Prostate gland (tissue), 2 donors: ENCODE measurements around the gene KLHL2.
"Not testable (repeated sequence)": the region's sequence is repeated elsewhere in the genome, so short reads cannot be mapped to it uniquely, and the experiment has no call there.

Experiments
- POLR2A ChIP-seq: fragments of 450-650 bp; IDR thresholded peaks from one replicate; pipeline ENCODE4 v1.6.1; 2016; ENCODE audit warnings: antibody characterized with exemption, mild to moderate bottlenecking
- TF ChIP-seq, protein P1 (sequence below), 4 experiments: fragments of 200-600 bp in 2 of 4; fragments of 450-650 bp in 2 of 4; sonication (generic) in 2 of 4; IDR thresholded peaks; 1 replicate in 3 of 4; 2 replicates in 1 of 4; pipeline ENCODE4 v1.5.1; 2016 to 2019; ENCODE audit warnings: antibody characterized with exemption in 4 of 4, mild to moderate bottlenecking in 2 of 4, moderate library complexity in 2 of 4

DNA sequence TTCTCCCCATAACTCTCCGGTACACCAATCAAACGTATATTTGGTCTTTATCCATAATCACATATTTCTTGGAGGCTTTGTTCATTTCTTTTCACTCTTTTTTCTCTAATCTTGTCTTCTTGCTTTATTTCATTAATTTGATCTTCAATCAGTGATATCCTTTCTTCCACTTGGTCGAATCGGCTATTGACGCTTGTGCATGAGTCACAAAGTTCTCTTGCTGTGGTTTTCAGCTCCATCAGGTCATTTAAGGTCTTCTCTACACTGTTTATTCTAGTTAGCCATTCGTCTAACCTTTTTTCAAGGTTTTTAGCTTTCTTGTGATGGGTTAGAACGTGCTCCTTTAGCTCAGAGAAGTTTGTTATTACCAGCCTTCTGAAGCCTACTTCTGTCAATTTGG is 62.6 kb downstream of the KLHL2 start:
- TF ChIP-seq, protein P1, sequence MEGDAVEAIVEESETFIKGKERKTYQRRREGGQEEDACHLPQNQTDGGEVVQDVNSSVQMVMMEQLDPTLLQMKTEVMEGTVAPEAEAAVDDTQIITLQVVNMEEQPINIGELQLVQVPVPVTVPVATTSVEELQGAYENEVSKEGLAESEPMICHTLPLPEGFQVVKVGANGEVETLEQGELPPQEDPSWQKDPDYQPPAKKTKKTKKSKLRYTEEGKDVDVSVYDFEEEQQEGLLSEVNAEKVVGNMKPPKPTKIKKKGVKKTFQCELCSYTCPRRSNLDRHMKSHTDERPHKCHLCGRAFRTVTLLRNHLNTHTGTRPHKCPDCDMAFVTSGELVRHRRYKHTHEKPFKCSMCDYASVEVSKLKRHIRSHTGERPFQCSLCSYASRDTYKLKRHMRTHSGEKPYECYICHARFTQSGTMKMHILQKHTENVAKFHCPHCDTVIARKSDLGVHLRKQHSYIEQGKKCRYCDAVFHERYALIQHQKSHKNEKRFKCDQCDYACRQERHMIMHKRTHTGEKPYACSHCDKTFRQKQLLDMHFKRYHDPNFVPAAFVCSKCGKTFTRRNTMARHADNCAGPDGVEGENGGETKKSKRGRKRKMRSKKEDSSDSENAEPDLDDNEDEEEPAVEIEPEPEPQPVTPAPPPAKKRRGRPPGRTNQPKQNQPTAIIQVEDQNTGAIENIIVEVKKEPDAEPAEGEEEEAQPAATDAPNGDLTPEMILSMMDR (IDR thresholded peaks at IDR 0.05), result not testable (repeated sequence)
- TF ChIP-seq POLR2A, result not testable (repeated sequence)
